Hematopoietic multipotent progenitor cell treated with erythropoietin and hydrocortisone succinate and interleukin-3 and kit ligand, for 8 days (in vitro differentiated cells): ENCODE measurements around the gene ATXN10.
"Not testable (repeated sequence)": the region's sequence is repeated elsewhere in the genome, so short reads cannot be mapped to it uniquely, and the experiment has no call there.

ENCODE experiments used
- DNase-seq: peaks from one replicate; pipeline ENCODE4 v3.0.0-alpha.2; 2015

Gene ATXN10

GRCh38 chr22:45671783-45672563 is at the start of gene ATXN10:
TSS of gene ATXN10 (plus strand) at chr22:45671834. CDS start at chr22:45672064, 230 bp downstream.
- peak; percentile 78 for DNase-seq

- DNase-seq: no peak
Observed at GRCh38 chr22:45621836-45622600, 49.6 kb upstream of the ATXN10 start.

- DNase-seq: not testable (repeated sequence)
Observed at GRCh38 chr22:45623464-45624145, 48.0 kb upstream of the ATXN10 start.

GRCh38 chr22:45626198-45626651 is 45.4 kb upstream of the ATXN10 start:
- DNase-seq: no peak

GRCh38 chr22:45627489-45628233 is 44.0 kb upstream of the ATXN10 start:
- no peak for DNase-seq

- no peak for DNase-seq
Observed at GRCh38 chr22:45628515-45628914, 43.1 kb upstream of the ATXN10 start.

GRCh38 chr22:45629469-45630089 is 42.1 kb upstream of the ATXN10 start:
- no peak for DNase-seq

- DNase-seq: no peak
Observed at GRCh38 chr22:45630436-45630835, 41.2 kb upstream of the ATXN10 start.

- DNase-seq: no peak
Observed at GRCh38 chr22:45631140-45631840, 40.3 kb upstream of the ATXN10 start.

- DNase-seq: no peak
Observed at GRCh38 chr22:45631841-45632238, 39.8 kb upstream of the ATXN10 start.

- no peak for DNase-seq
Observed at GRCh38 chr22:45632791-45633515, 38.7 kb upstream of the ATXN10 start.

GRCh38 chr22:45636683-45637082 is 35.0 kb upstream of the ATXN10 start:
- peak; percentile 68 for DNase-seq

GRCh38 chr22:45638197-45638596 is 33.4 kb upstream of the ATXN10 start:
- no peak for DNase-seq

- DNase-seq: peak; percentile 42
Observed at GRCh38 chr22:45638834-45639746, 32.5 kb upstream of the ATXN10 start.

GRCh38 chr22:45639747-45640102 is 31.9 kb upstream of the ATXN10 start:
- DNase-seq: no peak

GRCh38 chr22:45640291-45640940 is 31.2 kb upstream of the ATXN10 start:
- DNase-seq: no peak

- DNase-seq: no peak
Observed at GRCh38 chr22:45640941-45641621, 30.6 kb upstream of the ATXN10 start.

GRCh38 chr22:45642986-45643385 is 28.6 kb upstream of the ATXN10 start:
- peak; percentile 82 for DNase-seq

GRCh38 chr22:45644714-45645113 is 26.9 kb upstream of the ATXN10 start:
- DNase-seq: no peak
